Endometrial microvascular endothelial cells (primary cell): ENCODE measurements around the gene SLC51A. TPM values are rescaled to one million over a fixed set of nuclear protein-coding genes. Genes with fewer than 3 reads are reported as not detected.
"Not testable (repeated sequence)": the region's sequence is repeated elsewhere in the genome, so short reads cannot be mapped to it uniquely, and the experiment has no call there.

Experiments
- in situ Hi-C: cut with HindIII; loops from 2 replicates; pipeline ENCODE4 v1.10.0; 2017; ENCODE audit warnings: low sequenced_read_pairs, low pct_unique_long_range_greater_than_20kb; ENCODE audit errors: inconsistent ontology term
- total RNA-seq: library from RNA; depleted of rRNA; stranded (reverse); fragments of >200 nt; gene quantifications from one replicate; pipeline ENCODE4 v1.2.3, GENCODE V29; 2015; ENCODE audit errors: inconsistent ontology term

Gene SLC51A
- total RNA-seq, 1 donor from 2014 or later = not detected

- in situ Hi-C loops = loop anchor here (10.0 kb wide), 1 partner anchor 117 kb away; no protein-coding TSS in a partner anchor
Observed at GRCh38 chr3:196192036-196192523, 24.3 kb upstream of the SLC51A start.

DNA sequence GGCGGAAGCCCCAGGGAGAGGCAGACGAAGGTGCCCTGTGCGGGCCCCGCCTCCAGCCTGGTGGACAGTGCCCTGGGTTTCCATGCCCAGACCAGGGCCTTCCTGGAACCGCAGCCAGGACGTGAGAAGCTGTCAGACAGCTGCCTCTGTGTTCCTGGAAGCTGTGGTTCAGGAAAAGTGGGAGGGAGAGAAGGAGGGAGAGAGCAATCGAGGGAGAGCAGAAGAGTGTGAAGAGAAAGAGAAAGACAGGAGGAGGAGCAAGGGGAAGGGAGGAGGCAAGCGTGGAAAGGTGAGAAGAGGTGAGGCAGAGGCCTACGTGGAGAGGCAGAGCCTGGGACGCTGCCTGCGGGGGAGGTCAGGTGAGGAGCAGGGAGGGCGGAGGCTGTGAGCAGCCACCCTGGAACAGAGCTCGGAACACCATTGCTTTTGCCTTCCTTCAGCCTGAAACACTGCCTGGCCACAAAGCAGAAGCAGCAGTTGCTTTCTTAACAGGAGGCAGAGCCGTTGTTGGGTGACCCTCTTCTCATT, 23.7 kb upstream of the SLC51A start:
- in situ Hi-C loops = loop anchor here (10.0 kb wide), 1 partner anchor 118 kb away; no protein-coding TSS in a partner anchor

- in situ Hi-C loops = loop anchor here (10.0 kb wide), 1 partner anchor 118 kb away; no protein-coding TSS in a partner anchor
Observed at GRCh38 chr3:196193133-196193735, 23.1 kb upstream of the SLC51A start.

DNA sequence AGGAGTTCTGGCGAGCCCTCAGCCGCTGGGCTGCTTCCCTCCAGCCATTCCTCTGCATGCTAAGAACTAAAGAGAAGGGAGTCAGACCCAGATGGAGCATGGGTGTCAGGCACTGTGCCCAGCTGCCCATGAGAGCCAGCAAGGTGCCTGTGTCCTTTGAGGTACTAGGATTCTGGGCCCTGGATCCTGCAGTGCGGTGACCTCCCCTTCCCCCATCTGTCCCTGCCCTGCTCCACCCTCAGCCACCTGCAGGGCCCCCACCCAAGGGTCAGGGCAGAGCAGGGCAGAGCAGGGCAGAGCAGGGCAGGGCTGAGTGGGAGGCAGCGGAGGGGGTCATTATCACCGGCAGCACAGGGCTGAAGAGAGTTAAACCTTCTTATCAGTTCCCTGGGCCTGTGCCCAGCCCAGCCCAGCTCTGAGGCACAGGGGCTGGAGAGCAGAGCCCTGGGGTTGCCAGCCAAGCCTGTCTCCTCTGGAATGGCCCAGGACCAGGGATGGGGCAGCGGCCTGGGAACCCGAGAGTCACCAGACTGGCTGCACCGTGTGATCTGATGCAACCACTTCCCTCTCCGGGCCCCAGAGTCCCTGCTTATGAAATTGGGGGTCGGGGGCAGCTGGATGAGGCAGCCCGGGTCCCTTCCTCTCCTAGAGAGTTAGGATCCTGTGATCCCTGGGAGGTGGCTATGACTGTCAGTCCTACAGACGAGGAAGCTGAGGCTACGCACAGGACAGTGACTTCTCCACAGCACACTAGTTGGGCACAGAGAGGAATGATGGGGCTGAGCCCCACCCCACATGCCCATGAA, 22.4 kb upstream of the SLC51A start:
- in situ Hi-C loops = loop anchor here (10.0 kb wide), 1 partner anchor 119 kb away; no protein-coding TSS in a partner anchor

DNA sequence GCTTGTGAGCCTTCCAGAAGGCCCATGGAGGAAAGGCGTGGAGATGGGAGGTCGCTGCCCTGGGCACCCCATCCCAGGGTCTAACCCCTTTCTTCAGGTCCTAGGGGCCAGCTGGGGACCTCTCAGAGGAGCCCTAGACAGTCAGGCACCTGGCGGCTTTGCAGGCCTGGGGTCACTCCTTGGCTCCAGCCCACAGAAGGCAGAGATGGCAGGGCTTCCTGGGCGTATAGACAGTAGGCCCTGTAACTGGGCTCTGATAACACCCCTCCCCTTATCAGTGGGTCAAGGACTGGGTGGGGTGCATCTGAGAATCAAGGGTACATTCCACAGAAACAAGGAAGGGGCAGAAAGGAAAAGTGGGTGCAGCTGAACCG, 21.8 kb upstream of the SLC51A start:
- in situ Hi-C loops = loop anchor here (10.0 kb wide), 1 partner anchor 120 kb away; no protein-coding TSS in a partner anchor

DNA sequence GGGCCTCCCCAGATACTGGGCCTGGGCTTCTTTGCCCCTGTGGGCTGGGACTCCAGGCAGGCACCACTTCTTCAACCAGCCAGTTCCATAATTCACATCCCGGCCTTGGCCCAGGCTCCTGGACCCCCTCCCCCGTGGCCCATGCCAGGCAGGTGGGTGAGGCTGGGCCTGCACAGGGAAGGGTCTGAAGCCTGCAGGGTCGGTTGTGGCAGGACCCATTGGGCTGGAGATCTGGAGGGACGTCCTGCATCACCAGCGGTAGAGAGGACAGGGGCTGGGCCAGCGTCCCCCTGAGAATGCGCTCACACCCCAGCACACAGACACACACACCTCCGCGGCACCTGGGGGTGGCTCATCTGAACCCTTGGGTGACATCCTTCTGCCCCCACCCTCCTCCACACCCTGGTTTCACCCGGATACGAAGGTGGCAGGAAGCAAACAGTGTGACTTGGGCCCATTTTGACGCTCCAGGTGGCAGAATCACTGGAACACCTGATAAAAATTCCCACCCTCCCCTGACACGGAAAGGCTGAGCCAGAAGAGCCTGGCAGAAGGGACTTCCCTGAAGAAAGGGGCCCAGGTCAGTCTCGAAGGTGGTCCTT, 20.6 kb upstream of the SLC51A start:
- in situ Hi-C loops = loop anchor here (10.0 kb wide), 1 partner anchor 121 kb away; no protein-coding TSS in a partner anchor

DNA sequence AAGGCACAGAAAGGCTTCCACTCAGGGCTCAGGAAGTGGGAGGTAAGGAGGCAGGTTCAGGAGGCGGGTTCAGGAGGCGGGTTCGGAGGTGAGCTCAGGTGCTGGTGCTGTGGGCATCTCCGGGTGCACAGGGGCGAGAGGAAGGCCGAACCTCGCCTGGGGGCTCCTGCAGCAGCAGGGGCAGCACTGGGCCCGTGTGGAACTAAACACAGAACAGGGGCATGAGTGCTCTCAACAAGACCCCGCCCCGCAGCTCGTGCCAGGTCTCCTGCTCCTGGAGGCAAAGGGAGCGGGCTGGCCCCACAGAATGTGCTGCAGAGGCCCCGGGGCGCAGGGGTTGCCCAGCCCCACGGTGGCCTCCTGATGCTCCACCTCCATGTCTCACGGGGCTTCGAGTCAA, 18.8 kb upstream of the SLC51A start:
- in situ Hi-C loops = loop anchor here (10.0 kb wide), 1 partner anchor 123 kb away; no protein-coding TSS in a partner anchor

DNA sequence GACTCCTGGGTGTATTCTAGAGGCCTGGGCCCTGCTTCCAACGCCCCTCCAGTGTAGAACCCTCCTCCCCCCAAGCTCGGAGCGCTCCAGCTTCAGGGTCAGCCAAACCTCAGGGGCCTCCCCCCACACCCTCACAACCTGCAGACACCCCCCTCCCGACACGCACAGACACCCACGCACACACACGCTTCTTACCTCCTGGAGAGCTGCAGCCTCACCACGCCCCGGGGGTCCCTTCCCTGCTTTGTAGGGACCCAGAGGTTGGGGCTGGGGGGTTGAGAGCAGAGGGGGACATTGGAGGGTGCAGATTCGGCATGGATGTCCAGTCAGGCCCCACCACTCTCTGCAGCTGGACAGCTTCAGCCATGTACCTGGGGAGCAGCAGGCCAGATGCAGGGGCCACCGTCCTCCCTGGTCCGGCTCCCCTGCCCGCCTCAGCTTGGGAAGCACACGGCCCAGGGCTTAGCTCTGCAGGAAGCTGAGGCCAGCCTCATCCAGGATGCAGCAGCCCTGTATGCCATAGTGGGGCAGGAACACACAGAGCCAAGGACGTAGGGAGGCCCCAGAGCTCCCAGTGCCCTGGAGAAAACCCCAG, 18.2 kb upstream of the SLC51A start:
- in situ Hi-C loops = loop anchor here (10.0 kb wide), 1 partner anchor 123 kb away; no protein-coding TSS in a partner anchor

- in situ Hi-C loops = loop anchor here (10.0 kb wide), 1 partner anchor 124 kb away; no protein-coding TSS in a partner anchor
Observed at GRCh38 chr3:196198771-196199753, 17.3 kb upstream of the SLC51A start.

- in situ Hi-C loops = no loop called here
Observed at GRCh38 chr3:196202516-196202970, 13.8 kb upstream of the SLC51A start.

DNA sequence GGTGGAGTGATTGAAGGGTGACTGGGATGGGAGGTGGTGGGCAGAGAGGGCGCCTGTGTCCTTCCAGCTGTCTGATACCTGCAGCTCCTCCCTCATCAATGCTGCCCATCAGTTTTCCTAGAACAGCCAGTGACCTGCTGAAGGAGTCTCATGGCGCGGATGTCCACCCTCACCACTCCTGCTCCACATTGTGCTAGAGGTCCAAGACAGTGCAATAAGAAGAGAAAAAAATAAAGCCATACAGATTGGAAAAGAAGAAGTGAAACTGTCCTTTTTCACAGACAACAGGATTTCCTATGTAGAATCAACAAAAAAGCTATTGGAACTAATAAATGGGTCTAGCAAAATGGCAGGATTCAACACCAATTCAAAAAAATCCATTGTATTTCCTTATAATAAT, 12.5 kb upstream of the SLC51A start:
- in situ Hi-C loops = no loop called here

- in situ Hi-C loops = not testable (repeated sequence)
Observed at GRCh38 chr3:196205442-196206205, 10.7 kb upstream of the SLC51A start.

- in situ Hi-C loops = no loop called here
Observed at GRCh38 chr3:196207159-196207832, 9.0 kb upstream of the SLC51A start.

DNA sequence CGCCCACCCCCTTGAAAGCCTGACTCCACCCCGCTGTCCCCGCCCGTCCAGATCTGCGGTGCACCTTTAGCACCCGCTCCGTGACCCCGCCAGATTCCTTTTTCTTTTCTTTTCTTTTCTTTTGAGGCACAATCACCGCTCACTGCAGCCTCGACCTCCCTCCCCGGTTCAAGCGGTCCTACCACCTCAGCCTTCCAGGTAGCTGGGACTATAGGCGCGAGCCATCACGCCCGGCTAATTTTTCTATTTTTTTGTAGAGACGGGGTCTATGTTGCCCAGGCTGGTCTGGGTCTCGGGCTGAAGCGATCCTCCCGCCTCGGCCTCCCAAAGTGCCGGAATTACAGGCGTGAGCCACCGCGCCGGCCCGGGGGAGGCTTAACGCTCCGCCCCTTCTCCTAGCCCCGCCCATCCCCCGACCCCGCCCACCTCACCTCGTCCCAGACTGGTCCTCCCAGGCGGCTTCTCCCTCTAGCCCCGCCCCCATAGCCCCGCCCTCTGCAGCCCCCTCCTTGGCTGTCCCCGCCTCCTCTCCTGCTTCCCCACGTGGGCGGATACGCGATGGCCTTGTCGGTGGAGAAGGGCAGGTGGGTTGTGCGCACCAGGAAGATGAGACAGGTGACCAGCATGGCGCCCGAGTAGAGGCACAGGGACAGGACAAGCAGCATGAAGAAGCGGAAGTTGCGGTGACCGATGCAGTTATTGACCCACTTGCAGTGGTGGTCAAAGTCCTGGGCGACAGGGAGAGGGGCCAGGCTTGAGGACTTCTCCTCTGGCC, 8.3 kb upstream of the SLC51A start:
- in situ Hi-C loops = no loop called here

- in situ Hi-C loops = no loop called here
Observed at GRCh38 chr3:196208942-196209695, 7.2 kb upstream of the SLC51A start.
